ENCODE measurements around the gene MRTFA.
"Not testable (repeated sequence)": the region's sequence is repeated elsewhere in the genome, so short reads cannot be mapped to it uniquely, and the experiment has no call there.

Gene MRTFA

GRCh38 chr22:40383905-40384304, 252.6 kb downstream of the MRTFA start:
- DNase-seq, result no peak

- DNase-seq, result no peak
Observed at GRCh38 chr22:40381461-40381860, 255.1 kb downstream of the MRTFA start.

- DNase-seq, result not testable (repeated sequence)
Observed at GRCh38 chr22:40378448-40378847, 258.1 kb downstream of the MRTFA start.

- no peak for DNase-seq
Observed at GRCh38 chr22:40377931-40378330, 258.6 kb downstream of the MRTFA start.

GRCh38 chr22:40376149-40376548, 260.4 kb downstream of the MRTFA start:
- DNase-seq, result no peak

GRCh38 chr22:40374567-40374966, 262.0 kb downstream of the MRTFA start:
- no peak for DNase-seq

GRCh38 chr22:40368836-40369235, 267.7 kb downstream of the MRTFA start:
- no peak for DNase-seq

GRCh38 chr22:40368016-40368415, 268.5 kb downstream of the MRTFA start:
- no peak for DNase-seq

- DNase-seq, result no peak
Observed at GRCh38 chr22:40367342-40367741, 269.2 kb downstream of the MRTFA start.

GRCh38 chr22:40366068-40366467, 270.5 kb downstream of the MRTFA start:
- no peak for DNase-seq

GRCh38 chr22:40364431-40364830, 272.1 kb downstream of the MRTFA start:
- DNase-seq, result no peak

- no peak for DNase-seq
Observed at GRCh38 chr22:40363059-40363458, 273.5 kb downstream of the MRTFA start.

GRCh38 chr22:40361100-40361499, 275.4 kb downstream of the MRTFA start:
- DNase-seq, result no peak
